GM18526 (cell line): ENCODE results near the gene BHLHE23.

Source experiments
- POLR2A ChIP-seq: IDR thresholded peaks from 3 replicates; pipeline ENCODE4 v1.6.1; 2011; ENCODE audit not compliant: insufficient read length; ENCODE audit errors: extremely low read depth

Gene BHLHE23

DNA sequence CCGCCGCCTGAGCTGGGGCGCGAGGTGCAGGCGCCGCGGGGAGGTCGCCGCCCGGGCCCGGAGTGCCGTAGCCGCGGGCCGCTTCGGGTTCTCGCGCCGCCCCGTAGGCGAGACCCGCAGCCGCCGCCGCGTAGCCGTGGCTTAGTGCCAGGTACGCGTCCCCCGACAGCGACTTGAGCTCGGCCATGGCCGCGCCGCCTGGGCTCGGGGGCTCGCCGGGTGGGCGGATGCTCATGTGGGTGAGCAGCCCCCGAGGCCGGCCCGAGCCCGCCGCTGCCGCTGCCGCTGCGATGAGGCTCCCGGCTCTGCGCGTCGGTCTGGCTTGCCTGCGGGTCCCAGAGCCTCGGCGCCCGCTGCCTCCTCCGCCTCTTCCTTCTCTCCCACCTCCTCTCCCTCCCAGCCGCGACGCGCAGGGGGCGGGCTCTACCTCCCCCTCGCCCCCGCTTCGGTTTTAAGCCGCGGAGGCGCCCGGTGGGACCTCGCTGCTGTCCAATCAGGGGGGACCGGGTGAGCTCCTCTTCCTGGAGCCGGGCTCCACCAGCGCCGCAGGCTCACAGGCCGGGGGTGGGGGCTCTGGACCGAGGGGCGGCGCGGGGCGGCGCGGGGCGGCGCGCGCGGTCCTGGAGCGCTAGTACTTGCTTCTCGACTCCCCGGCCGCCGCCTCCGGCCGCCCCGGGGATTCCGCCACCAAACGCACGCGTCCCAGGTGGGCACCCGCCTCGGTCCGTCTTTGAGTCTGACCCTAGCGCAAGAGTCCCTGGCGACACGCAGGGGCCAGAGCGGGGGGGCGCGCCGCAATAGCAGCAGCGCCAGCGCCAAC, at the start of gene BHLHE23:
BHLHE23 (minus strand) TSS at position 425 of the 820 bp plus-strand sequence; CDS start at position 235, 190 bp downstream.
- TF ChIP-seq POLR2A: no peak

DNA sequence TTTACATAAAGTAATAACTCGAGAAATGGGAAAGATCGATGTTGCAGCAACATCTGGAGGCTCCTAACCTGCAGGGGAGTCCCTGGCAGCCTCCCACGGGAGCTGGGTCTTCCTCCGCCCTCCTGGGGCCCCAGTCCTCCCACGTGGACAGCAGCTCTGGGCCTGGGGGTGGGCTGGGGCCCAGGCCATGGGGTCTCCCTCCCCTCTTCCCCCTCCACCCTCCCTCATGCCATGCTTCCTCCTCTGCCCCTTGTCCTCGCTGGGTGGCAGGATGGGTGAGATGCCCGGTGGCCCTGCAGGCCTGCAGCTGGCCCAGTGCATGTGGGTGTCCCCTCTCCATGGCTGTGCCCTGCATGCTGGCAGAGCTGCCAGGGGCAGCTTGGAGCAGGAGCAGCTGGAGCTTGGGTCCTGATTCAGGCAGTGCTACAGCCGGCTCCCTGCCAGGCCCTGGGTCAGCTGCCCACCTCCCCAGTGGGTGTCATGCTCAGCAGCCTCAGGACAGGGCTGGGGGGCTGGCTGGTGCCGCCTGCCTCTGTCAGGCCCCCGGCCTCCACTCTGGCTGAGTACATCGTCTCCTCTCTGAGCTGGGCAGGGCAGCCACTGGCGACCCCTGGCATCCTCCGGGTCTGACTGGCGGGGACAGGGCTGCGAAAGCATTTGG, 48.9 kb upstream of the BHLHE23 start:
- no peak for TF ChIP-seq POLR2A

- TF ChIP-seq POLR2A: no peak
These were observed 48.0 kb upstream of the BHLHE23 start for GRCh38 chr20:63054681-63055240.

DNA sequence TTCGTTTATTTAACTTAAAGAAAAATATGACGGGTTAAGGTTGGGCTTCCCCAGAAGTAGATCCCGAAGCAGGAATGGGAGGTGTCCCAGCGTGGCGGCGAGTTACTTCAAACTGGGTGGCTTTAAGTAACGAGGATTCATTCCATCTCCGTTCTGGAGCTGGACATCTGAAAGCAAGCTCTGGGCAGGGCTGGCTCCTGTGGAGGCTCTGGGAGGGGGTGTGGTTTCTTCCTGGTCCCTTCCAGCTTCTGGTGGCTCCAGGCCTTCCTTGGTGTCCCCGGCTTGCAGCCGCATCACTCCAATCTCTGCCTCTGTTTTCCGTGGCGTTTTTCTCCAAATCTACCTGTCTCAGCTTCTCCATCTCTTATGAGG, 47.3 kb upstream of the BHLHE23 start:
- no peak for TF ChIP-seq POLR2A

DNA sequence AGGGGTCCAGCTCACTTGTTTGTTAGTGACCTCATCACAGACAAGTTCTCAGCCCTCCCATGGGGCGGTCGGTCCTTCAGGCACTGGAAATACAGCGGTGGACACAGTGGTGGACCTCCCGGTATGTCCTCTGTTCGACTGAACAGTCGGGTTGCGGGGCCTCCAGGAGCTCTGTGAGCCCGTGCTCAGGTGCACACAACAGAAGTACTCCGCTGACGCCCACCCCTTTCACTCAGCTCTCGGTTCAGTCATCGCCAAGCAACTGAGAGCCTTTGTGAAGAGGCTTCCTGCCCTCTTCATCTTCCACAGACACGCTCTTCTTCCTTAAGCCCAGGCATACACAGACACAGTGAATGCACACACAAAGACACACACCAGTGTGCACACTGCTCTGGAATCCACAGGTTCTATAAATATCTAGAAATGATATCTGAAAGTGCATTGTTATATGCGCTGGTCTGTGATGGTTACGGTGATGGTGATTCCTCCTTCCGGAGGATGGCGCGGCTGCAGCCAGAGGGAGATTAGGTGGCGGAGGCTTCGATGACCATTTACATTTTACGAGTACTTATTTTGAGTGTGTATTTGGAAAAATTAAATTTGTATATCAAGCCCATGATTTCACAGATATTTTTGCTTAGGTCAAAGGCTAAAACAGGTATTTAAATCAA, 46.8 kb upstream of the BHLHE23 start:
- TF ChIP-seq POLR2A: no peak

- no peak for TF ChIP-seq POLR2A
These were observed 46.0 kb upstream of the BHLHE23 start for GRCh38 chr20:63052571-63053431.

DNA sequence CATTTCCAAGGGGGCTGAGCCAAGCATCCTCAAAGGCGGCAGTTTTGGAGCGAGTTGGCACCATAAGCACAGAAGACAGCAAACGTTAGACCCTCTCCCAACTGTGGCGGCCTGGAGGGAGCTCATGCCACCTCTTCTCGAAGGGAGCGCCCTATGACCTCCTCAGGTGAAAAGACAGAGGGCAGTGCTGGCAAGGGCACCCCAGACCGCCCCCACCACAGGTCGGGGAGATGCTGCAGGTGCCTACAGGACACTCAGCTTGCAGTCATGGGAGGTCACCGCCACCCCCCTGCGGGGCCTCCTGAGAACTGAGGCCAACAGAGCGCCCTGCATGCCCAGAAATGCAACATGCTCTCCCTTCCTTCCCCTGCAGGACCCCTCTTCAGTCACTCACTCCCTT, 45.1 kb upstream of the BHLHE23 start:
- TF ChIP-seq POLR2A: no peak

- no peak for TF ChIP-seq POLR2A
These were observed 44.6 kb upstream of the BHLHE23 start for GRCh38 chr20:63051186-63051860.

DNA sequence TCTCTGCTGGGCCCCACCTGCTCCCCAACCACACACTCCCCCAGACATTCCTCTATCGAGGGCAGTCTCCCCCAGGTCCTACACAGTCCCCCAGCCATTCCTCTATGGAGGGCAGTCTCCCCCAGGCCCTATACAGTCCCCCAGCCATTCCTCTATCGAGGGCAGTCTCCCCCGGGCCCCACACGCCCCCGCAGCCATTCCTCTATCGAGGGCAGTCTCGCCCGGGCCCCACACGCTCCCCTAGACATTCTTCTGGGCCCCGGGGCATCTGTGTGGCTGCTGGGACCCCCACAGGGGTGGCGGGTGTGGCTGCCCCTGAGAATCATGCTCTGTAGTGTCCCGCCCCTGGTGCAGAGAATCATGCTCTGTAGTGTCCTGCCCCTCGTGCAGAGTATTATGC, 43.6 kb upstream of the BHLHE23 start:
- no peak for TF ChIP-seq POLR2A

DNA sequence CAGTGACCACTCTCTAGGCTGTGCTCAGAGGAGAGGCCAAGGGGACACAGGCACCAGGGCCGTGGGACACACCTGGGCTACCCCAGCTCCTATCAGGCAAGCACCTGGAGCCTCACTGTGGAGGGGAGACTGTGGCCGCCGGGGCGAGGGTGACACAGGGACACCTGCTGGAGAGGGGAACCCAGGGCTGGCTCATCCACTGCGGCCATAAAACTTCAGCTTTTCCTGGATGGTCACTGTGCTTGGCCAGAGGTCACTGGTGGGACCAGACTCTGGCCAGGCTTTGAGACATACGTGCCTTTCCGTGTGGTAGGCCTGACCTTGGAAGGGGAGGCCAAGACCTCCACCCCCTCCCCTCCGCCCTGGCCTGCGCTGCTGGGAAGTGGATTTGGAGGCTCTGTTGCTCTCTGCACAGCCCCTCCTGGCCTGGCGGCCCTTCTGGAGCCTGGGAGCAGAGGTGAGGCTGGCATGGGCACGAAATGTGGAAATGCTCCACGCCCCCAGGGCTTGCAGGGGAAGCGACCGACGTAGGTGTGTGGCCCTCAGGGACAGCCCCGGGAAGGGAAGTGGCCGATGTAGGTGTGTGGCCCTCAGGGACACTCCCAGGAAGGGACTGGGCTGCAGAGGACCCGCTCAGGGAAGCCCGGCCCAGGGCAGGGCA, 42.9 kb upstream of the BHLHE23 start:
- no peak for TF ChIP-seq POLR2A

DNA sequence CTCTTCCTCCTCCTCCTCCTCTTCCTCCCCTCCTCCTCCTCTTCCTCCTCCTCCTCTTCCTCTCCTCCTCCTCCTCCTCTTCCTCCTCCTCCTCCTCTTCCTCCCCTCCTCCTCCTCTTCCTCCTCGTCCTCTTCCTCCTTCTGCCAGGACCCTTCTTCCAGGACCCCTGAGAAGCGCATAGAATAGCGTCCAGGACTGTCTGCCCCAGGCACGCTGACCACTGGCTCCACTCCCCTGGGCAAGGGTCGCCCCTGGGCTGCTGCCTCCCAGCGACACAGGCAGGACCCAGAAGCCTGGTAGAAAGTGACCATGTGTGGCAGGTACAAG, 42.4 kb upstream of the BHLHE23 start:
- no peak for TF ChIP-seq POLR2A

DNA sequence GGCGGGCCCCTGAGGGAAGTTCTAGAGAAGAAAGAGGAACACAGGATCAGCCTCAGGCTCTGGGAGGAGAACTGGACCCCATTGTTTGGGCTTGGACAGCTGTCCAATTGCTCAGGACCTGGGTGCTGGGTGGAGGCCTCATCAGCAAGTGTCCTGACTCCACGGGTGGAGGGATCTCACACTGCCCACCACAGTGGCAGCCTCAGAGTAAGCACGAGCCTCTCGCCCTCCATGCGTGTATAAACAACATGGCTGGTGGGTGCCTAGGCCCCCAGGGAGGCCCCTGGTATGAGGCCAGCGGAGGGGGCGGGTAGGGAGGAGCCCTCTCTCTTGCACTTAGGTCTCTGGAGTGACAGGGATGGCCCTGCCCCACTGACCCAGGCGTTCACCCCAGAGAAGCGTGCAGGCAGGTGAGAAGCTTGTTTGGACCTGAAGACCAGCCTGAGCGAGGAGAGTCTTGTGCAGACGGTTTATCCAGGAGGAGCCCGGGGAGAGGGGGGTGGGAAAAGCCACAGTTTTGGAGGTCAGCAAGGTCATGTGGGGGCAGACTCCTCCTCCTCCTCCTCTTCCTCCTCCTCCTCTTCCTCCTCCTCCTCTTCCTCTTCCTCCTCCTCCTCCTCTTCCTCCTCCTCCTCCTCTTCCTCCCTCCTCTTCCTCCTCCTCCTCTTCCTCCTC, 41.9 kb upstream of the BHLHE23 start:
- TF ChIP-seq POLR2A: no peak

DNA sequence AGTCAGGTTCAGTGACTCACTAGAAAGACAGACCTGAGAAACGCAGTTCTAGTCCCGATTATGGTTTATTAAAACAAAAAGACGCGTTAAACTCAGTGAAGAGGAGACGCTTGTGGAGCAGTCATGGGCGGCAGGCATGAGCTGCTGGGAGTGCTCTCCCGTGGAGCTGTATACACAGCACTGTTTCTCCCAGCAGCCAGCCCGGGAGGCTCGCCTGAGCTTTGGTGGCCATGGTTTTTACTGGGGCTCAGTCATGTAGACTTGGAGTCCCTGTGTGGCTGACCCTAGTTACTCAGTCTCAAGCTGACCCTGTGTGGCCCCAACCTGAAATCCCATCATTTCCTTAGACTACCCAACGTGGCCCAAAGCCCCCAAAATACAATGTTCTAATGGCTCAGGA, 41.2 kb upstream of the BHLHE23 start:
- TF ChIP-seq POLR2A: no peak

DNA sequence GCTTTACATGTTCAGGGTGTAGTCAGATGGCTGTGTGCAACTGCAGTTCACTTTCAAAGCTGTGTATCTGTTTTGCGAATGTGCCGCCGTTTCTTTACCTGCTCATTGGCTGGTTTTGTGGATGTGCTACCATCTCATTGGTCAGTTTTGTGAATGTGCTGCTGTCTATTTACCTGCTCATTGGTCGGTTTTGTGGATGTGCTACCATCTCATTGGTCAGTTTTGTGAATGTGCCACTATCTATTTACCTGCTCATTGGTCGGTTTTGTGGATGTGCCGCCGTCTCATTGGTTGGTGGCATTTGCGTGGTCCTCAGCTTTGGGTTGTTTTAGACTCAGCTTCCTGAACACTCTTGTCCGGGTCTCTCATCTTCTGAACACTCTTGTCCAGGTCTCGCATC, 40.5 kb upstream of the BHLHE23 start:
- TF ChIP-seq POLR2A: no peak

DNA sequence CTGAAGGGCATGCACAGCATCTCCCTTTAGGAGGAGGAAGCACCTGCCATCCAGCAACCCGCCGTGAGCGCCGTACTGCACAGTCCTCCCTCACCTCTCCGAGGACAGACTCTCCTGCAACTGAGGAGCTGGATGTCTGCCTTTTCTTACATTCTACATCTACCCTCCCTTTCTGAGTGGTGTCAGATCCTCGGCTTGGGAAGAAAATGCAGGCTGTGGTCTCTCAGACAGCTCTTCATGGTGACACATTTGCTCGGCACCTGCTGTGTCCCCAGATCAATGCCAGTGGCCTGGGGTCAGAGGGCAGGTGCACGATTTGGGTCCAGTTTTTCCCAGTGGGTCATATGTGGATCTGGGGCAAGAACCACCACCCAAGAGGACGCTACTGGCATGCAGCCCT, 40.1 kb upstream of the BHLHE23 start:
- TF ChIP-seq POLR2A: no peak
